Astrocyte (in vitro differentiated cells and primary cell): ENCODE results near the gene OCEL1. TPM values are rescaled to one million over a fixed set of nuclear protein-coding genes. Genes with fewer than 3 reads are reported as not detected.

Source experiments
- DNase-seq: peaks from one replicate; pipeline ENCODE4 v3.0.0-alpha.2; 2010; ENCODE audit warnings: low read depth
- FAIRE-seq: peaks from 2 replicates; lab custom pipeline; 2011; peaks lifted over from hg19 to GRCh38; lab: Jason Lieb, UNC
- H2AFZ ChIP-seq: 2 replicates; pipeline ENCODE4 v1.6.0; 2012; ENCODE audit warnings: low read depth, low read length, inconsistent platforms
- H3K27ac ChIP-seq: 2 replicates; pipeline ENCODE4 v1.5.1; 2011; ENCODE audit warnings: low read depth, low read length, inconsistent platforms
- H3K27me3 ChIP-seq: 2 replicates; pipeline ENCODE4 v1.6.0; 2011; ENCODE audit warnings: low read length, inconsistent platforms; ENCODE audit not compliant: insufficient read depth
- H3K36me3 ChIP-seq: 2 replicates; pipeline ENCODE4 v1.5.1; 2011; ENCODE audit warnings: low read length, inconsistent platforms; ENCODE audit not compliant: insufficient read depth
- H3K4me1 ChIP-seq: 2 replicates; pipeline ENCODE4 v1.5.1; 2011; ENCODE audit warnings: low read length, inconsistent platforms; ENCODE audit not compliant: insufficient read depth
- H3K4me2 ChIP-seq: 2 replicates; pipeline ENCODE4 v1.6.0; 2012; ENCODE audit warnings: low read length, inconsistent platforms
- H3K4me3 ChIP-seq: 2 replicates; pipeline ENCODE4 v1.5.1; 2011; ENCODE audit warnings: low read depth, mild to moderate bottlenecking, low read length, inconsistent platforms; ENCODE audit not compliant: insufficient read depth
- H3K79me2 ChIP-seq: 2 replicates; pipeline ENCODE4 v1.6.0; 2012; ENCODE audit warnings: mild to moderate bottlenecking, low read length, inconsistent platforms; ENCODE audit not compliant: insufficient read depth
- H3K9ac ChIP-seq: 2 replicates; pipeline ENCODE4 v1.6.0; 2012; ENCODE audit warnings: mild to moderate bottlenecking, low read length, inconsistent platforms
- H3K9me3 ChIP-seq: 2 replicates; pipeline ENCODE4 v1.5.1; 2012; ENCODE audit warnings: low read depth, mild to moderate bottlenecking, low read length, inconsistent platforms; ENCODE audit not compliant: insufficient read depth
- H4K20me1 ChIP-seq: 2 replicates; pipeline ENCODE4 v1.6.0; 2012; ENCODE audit warnings: low read length, inconsistent platforms; ENCODE audit not compliant: insufficient read depth
- H3K27ac Mint-ChIP-seq: one replicate; pipeline ENCODE4 v1.8.0; 2021; ENCODE audit warnings: mild to moderate bottlenecking, mixed read lengths; ENCODE audit not compliant: unreplicated experiment
- H3K27me3 Mint-ChIP-seq: one replicate; pipeline ENCODE4 v1.8.0; 2021; ENCODE audit warnings: low read depth, mixed read lengths; ENCODE audit not compliant: unreplicated experiment
- H3K36me3 Mint-ChIP-seq: one replicate; pipeline ENCODE4 v1.8.0; 2021; ENCODE audit warnings: low read depth, mixed read lengths; ENCODE audit not compliant: unreplicated experiment
- H3K4me1 Mint-ChIP-seq: one replicate; pipeline ENCODE4 v1.8.0; 2021; ENCODE audit warnings: low read depth, mixed read lengths; ENCODE audit not compliant: unreplicated experiment
- H3K4me3 Mint-ChIP-seq: one replicate; pipeline ENCODE4 v1.8.0; 2021; ENCODE audit warnings: mild to moderate bottlenecking, moderate library complexity, mixed read lengths; ENCODE audit not compliant: unreplicated experiment
- H3K9me3 Mint-ChIP-seq: one replicate; pipeline ENCODE4 v1.8.0; 2021; ENCODE audit warnings: mild to moderate bottlenecking, mixed read lengths; ENCODE audit not compliant: unreplicated experiment
- CTCF ChIP-seq: IDR thresholded peaks from 2 replicates; pipeline ENCODE4 v1.5.1; 2011; ENCODE audit warnings: low read depth, mild to moderate bottlenecking, inconsistent platforms, low read length, moderate library complexity; ENCODE audit not compliant: insufficient read depth
- EZH2 ChIP-seq: IDR thresholded peaks from 2 replicates; pipeline ENCODE4 v1.6.1; 2012; ENCODE audit warnings: mild to moderate bottlenecking, low read length, inconsistent platforms; ENCODE audit not compliant: insufficient read depth
- total RNA-seq: library from RNA; stranded (reverse); gene quantifications from 2 replicates; pipeline ENCODE4 v1.2.1, GENCODE V29; 2021

Gene OCEL1
- total RNA-seq, 1 donor from 2014 or later: 12.3 TPM

GRCh38 chr19:17259118-17259780 lies 33.2 kb downstream of the OCEL1 start:
- TF ChIP-seq CTCF: no peak
- TF ChIP-seq EZH2: no peak
- Mint-ChIP-seq H3K4me3 (no peak overlapping the region), H3K27me3 (peaks cover 13% of the 10 kb centered on the region), H3K27ac (peak overlapping the region; percentile 34), H3K36me3 (no peaks in the 10 kb centered on the region), H3K4me1 (no peaks in the 10 kb centered on the region), H3K9me3 (no peaks in the 10 kb centered on the region)
- H3K9ac ChIP-seq: no peak overlapping the region
- no peak for FAIRE-seq
- H3K4me2 ChIP-seq: no peak overlapping the region
- H3K27ac ChIP-seq: no peak overlapping the region
- H3K4me1 ChIP-seq: no peaks in the 10 kb centered on the region
- no peaks in the 10 kb centered on the region for H3K27me3 ChIP-seq
- no peaks in the 10 kb centered on the region for H3K36me3 ChIP-seq
- DNase-seq: no peak
- no peaks in the 10 kb centered on the region for H3K79me2 ChIP-seq
- no peak overlapping the region for H3K4me3 ChIP-seq
- H2AFZ ChIP-seq: no peak overlapping the region
- peaks cover 10% of the 10 kb centered on the region for H3K9me3 ChIP-seq
- H4K20me1 ChIP-seq: no peaks in the 10 kb centered on the region

GRCh38 chr19:17259934-17260333 lies 33.9 kb downstream of the OCEL1 start:
- H3K4me1 Mint-ChIP-seq: no peaks in the 10 kb centered on the region
- H3K4me2 ChIP-seq: no peak overlapping the region
- H2AFZ ChIP-seq: no peak overlapping the region
- peaks cover 13% of the 10 kb centered on the region for H3K27me3 Mint-ChIP-seq
- H3K9ac ChIP-seq: no peak overlapping the region
- TF ChIP-seq CTCF: no peak
- no peak for TF ChIP-seq EZH2
- no peak overlapping the region for H3K27ac Mint-ChIP-seq
- no peak overlapping the region for H3K4me3 Mint-ChIP-seq
- DNase-seq (no peak), FAIRE-seq (no peak)
- H4K20me1 ChIP-seq: no peaks in the 10 kb centered on the region
- no peak overlapping the region for H3K4me3 ChIP-seq
- no peaks in the 10 kb centered on the region for H3K27me3 ChIP-seq
- H3K9me3 ChIP-seq: peaks cover 10% of the 10 kb centered on the region
- H3K9me3 Mint-ChIP-seq: no peaks in the 10 kb centered on the region
- H3K27ac ChIP-seq: no peak overlapping the region
- H3K36me3 Mint-ChIP-seq: no peaks in the 10 kb centered on the region
- H3K4me1 ChIP-seq: no peaks in the 10 kb centered on the region
- H3K79me2 ChIP-seq: no peaks in the 10 kb centered on the region
- no peaks in the 10 kb centered on the region for H3K36me3 ChIP-seq

GRCh38 chr19:17260842-17261325 lies 34.9 kb downstream of the OCEL1 start:
- H3K4me3 Mint-ChIP-seq: no peak overlapping the region
- Histone ChIP-seq H3K36me3 (no peaks in the 10 kb centered on the region), H3K27ac (no peak overlapping the region), H3K79me2 (no peaks in the 10 kb centered on the region), H3K4me1 (no peaks in the 10 kb centered on the region), H3K9ac (no peak overlapping the region), H3K27me3 (no peaks in the 10 kb centered on the region), H3K4me3 (no peak overlapping the region), H3K4me2 (no peak overlapping the region), H2AFZ (no peak overlapping the region), H4K20me1 (no peaks in the 10 kb centered on the region), H3K9me3 (peaks cover 10% of the 10 kb centered on the region)
- peaks cover 13% of the 10 kb centered on the region for H3K27me3 Mint-ChIP-seq
- TF ChIP-seq CTCF: peak; percentile 73
- TF ChIP-seq EZH2: no peak
- H3K36me3 Mint-ChIP-seq: no peaks in the 10 kb centered on the region
- H3K4me1 Mint-ChIP-seq: no peaks in the 10 kb centered on the region
- FAIRE-seq (no peak), DNase-seq (peak; percentile 27)
- no peaks in the 10 kb centered on the region for H3K9me3 Mint-ChIP-seq
- no peak overlapping the region for H3K27ac Mint-ChIP-seq
